HG03045 (cell line): ENCODE results near the gene CADM4.
"Not testable (repeated sequence)": the region's sequence is repeated elsewhere in the genome, so short reads cannot be mapped to it uniquely, and the experiment has no call there.

Experiments
- ATAC-seq: cut with Tn5 transposase; IDR thresholded peaks from one replicate; pipeline ENCODE4 v1.9.1; 2021; ENCODE audit warnings: mild to moderate bottlenecking, moderate library complexity; ENCODE audit not compliant: unreplicated experiment

Gene CADM4

DNA sequence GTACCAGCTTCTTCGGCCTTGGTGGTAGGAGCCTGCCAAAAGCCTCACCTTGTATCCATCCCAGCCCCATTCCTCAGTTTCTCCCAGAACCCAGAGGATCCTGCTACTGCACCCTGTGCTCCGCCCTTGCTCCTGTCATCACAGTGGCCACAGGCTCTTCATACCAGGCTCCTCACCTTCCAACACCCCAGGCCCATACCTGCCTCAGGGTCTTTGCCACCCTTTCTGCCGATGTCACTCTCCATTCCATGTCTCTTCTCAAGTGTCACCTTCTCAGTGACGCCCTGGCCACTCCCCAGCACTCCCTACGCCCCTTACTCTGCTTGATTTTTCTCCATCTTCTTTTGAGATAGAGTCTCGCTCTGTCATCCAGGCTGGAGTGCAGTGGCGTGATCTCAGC is 29.8 kb downstream of the CADM4 start:
- no peak for ATAC-seq

DNA sequence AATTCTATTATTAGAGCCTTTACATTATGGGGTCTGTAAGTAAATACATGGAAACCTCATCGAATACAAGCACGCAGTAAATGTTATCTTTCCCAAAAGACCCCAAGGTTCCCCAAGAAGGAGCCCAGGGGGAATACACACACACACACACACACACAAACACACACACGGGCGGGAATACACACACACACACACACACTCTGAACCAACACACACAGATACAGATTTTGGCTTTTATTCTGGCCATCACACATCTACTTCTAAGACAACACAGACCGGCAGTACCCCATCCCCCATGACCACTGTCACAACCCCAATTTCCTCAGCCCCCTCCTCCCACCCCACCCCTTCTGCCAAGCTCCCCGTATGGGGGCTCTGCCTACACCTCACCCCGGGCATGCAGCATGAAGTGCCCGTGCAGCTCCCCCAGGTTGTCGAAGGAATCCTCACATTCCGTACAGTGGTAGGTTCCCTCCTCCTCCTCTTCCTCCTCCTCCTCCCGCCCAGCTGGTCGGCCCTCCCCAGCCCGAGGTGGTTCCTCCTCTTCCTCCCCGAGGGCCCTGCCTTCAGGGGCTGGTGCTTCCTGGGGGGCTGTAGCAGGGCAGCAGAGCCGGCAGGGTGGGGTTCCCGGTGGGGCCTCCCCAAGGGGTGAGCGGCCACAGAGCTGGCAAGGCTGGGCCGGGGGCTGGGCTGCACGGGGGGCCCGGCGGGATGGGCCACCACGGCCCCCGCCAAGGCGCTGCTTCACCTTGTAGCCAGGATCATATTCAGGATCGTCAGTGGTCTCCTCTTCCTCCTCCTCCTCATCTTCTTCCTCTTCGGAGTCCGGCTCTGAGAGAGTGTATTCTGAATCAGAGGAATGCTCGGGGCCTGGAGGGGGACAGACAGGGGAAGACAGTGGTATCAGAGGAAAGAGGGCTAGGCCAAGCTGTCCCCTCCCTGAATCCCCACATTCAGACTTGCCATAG is 32.1 kb downstream of the CADM4 start:
- no peak for ATAC-seq

DNA sequence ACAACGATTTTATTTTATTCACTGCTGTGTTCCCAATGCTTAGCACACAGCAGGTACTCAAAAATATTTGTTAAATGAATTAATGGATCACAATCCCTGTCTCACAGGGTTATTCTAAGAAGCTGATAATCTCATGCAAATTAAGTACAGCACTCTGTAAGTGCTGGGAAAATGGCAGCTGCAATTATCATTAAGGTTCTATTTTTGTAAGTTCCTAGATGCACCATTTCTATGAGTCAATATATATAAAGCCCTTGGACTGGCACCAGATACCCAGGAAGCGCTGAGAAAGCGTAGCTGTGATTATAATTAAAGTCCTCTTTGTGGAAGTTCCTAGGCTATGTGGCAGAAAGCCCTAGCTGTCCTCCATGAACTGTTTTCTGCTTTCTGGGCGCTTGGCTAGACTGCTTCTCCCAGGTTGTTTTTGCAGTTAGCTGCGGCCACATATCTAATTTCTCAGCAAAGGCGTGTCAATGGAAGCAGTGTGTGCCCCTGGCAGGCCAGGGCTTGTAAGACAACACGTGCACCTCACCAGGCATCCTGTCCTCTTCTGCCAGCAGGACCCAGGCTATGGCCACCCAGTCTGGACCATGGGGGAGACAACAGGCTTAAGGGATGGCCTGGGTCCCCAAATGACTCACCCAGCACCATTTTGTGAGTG is 33.0 kb downstream of the CADM4 start:
- no peak for ATAC-seq

DNA sequence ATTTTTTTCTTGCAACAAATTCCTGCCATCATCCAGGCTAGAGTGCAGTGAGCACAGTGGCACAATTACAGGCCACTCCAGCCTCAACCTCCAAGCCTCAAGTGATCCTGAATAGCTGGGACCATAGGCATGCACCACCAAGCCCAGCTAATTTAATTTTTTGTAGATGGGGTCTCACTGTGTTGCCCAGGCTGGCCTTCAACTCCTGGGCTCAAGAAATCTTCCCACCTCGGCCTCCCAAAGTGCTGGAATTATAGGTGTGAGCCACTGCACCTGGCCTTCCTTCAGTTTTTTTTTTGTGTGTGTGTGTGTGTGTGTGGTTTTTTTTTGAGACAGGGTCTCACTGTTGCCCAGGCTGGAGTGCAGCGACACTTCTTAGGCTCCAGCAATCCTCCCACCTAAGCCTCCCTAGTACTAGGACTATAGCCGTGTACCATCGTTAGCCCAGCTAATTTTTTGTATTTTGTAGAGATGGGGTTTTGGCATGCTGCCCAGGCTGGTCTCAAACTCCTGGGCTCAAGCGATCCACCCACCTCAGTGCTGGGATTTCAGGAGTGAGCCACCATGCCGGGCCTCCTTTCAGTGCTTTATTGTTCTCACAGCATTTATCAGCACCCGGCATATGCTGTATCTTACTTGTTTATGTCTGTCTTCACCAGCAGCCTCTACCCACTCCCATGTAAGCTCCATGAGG is 33.6 kb downstream of the CADM4 start:
- ATAC-seq: no peak

DNA sequence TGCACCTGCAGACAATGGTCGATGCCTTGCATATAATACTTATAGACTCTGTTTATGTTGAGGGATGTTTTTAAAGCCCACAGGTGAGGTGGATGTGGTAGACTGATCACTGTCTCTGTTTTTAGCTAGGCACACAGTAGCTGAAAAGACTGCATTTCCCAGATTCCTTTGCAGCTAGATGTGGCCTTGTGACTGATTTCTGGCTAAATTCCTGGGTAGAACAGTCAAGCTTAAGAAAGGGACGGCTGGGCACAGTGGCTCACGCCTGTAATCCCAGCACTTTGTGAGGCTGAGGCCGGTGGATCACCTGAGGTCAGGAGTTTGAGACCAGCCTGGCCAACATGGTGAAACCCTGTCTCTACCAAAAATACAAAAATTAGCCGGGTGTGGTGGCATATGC is 39.3 kb downstream of the CADM4 start:
- ATAC-seq: not testable (repeated sequence)

DNA sequence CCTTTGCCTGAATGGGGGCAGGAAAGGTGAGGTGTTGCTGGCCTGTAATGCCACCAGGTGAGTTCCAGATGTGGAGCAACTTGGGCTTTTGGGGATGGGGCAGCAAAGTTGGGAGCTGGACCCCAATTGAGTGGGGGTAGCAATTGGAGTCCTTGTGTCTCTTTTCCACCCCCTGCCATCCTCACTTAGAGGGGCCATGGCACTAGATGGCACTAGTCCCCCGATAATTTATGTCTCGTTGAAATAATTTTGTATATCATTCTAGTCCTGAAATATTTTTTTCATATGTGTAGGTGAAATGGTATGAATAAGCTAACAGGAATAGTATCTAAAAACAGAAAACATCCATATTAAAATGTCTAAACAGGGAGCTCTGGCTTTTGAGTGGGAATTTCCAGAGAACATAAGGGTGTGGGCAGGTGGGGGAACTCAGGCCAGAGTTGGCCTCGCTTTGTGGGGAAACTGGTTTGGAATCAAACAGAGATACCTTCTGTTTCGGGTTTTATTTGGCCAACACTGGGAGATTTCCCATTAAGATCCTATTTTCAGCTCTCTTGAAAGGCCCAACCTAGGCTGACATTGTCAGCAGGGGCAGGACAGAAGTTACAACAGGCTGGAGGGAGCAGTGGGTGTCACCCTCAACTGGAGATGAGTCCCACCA is 39.9 kb downstream of the CADM4 start:
- ATAC-seq: no peak

DNA sequence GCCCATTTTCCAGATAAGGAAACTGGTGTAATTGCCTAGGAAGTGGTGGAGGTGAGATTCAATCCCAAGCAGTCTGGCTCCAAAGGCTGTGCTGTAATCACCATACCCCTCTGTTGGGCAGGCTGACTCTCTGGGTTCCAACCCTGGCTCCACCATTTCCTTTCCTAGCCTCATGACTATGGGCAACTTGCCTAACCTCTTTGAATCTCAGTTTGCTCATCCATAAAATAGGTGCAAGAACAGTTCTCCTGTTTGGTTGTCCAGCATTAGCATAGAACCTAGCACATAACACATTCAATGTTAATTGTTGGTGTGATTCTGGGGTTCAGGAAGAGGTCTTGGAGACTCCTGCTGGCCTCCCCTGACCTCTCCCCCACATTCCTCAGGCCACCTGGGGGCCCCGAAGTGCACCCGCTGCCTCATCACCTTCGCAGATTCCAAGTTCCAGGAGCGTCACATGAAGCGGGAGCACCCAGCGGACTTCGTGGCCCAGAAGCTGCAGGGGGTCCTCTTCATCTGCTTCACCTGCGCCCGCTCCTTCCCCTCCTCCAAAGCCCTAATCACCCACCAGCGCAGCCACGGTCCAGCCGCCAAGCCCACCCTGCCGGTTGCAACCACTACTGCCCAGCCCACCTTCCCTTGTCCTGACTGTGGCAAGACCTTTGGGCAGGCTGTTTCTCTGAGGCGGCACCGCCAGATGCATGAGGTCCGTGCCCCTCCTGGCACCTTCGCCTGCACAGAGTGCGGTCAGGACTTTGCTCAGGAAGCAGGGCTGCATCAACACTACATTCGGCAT is 41.0 kb downstream of the CADM4 start:
- no peak for ATAC-seq

DNA sequence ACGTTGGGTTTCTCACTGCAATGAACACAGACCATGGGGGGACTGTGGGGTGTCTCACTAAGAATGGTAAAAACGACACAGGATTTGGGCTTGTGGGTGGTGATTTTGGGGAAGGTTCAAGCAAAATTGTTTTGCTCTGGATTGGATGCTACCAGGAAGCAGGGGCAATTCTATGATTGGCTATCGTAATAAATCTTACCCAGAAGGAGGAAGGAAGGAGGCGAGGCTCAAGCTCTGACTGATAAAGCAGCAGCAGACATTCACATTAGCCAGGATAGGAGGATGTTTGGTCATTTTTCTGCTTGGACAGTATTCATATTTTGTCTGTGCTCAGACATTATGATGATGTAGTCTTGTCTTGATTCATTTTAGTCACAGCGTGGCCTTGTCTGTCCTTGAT is 41.8 kb downstream of the CADM4 start:
- ATAC-seq: no peak

DNA sequence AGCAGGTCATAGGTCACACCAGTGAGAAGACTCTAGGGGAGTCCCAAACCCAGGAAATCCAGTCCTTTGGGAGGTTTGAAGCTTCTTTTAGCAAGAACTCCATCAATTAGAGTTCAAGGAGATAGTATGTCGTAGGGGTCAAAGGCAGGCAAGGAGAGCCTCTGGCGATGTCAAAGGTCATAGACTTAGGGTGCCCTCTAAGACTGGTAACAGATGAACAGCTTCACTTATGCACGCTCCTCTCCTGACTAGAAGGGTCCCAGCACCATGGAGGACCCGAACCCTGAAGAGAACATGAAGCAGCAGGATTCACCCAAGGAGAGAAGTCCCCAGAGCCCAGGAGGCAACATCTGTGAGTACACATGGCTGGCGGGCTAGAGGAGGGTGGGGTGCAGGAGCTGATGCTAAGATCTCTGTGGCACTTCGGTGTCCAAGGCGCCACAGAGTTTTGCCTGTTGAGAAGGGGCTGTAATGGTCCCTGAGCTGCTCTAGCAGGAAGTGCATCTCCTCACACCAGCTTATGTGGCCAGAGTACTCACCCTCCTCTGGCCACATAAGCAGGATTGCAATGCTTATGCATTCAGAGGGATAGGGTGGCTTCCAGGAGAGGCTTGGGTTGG is 42.7 kb downstream of the CADM4 start:
- ATAC-seq: no peak

DNA sequence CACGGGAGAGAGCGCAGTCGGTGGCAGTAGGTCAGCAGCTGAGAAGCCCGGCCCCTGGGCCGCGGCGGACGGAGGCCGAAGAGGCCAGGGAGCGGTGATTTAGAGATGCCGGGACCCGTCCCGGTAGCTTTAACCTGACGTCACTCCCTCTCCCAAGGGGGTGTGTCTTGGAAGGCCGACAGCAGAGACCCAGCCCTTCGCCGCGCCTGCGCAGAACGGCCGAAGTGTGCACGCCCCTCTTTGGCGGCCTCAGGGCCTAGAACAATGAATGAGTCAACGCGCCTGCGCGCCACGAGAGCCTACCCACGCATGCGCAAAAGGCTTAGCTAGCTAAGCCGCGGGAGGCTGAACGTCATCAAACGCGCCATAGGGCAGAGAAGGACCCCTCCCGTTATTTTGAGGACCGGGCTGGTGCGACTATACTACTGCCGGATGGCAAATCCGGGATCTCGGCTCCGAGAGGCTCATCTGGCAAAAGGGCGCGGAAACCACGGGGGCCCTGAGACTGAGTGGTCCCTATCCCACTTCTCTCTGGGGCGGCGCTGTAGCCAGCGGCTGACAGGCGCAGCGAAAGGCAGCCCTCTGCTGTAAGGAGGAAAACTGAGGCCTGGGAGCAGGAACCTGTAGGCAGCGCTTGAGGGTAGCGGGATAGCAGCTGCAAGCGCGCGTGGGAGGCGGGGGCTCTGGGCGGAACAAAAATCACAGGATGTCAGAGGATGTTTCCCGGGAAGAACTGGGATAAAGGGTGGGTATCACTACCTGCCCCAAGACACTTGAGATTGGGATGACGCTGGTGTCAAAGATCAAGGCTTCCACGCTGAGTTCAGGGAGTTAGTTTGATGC is 43.4 kb downstream of the CADM4 start, which contains the start of the genes IRGQ and ZNF576:
IRGQ (minus strand) TSS at position 136 of the 843 bp plus-strand sequence. CDS start 796 bp downstream, outside the sequence.
ZNF576 (plus strand) TSS at position 597 of the 843 bp plus-strand sequence. CDS start 514 bp downstream, outside the sequence.
- ATAC-seq: peak; percentile 79

DNA sequence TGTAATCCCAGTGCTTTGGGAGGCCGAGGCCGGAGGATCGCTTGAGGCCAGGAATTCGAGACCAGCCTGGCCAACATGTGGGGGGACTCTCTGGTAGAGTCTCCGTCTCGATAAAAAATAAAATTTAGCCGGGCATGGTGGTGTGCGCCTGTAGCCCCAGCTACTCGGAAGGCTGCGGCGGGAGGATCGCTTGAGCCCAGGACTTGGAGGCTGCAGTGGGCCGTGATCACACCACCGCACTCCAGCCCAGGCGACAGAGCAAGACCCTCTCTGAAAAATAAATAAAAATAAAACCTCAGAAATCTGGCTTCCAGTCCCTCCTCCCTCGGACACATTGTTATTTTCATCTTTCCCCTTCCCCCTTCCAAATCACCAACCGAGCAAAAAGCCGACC is 44.0 kb downstream of the CADM4 start:
- peak; percentile 9 for ATAC-seq

DNA sequence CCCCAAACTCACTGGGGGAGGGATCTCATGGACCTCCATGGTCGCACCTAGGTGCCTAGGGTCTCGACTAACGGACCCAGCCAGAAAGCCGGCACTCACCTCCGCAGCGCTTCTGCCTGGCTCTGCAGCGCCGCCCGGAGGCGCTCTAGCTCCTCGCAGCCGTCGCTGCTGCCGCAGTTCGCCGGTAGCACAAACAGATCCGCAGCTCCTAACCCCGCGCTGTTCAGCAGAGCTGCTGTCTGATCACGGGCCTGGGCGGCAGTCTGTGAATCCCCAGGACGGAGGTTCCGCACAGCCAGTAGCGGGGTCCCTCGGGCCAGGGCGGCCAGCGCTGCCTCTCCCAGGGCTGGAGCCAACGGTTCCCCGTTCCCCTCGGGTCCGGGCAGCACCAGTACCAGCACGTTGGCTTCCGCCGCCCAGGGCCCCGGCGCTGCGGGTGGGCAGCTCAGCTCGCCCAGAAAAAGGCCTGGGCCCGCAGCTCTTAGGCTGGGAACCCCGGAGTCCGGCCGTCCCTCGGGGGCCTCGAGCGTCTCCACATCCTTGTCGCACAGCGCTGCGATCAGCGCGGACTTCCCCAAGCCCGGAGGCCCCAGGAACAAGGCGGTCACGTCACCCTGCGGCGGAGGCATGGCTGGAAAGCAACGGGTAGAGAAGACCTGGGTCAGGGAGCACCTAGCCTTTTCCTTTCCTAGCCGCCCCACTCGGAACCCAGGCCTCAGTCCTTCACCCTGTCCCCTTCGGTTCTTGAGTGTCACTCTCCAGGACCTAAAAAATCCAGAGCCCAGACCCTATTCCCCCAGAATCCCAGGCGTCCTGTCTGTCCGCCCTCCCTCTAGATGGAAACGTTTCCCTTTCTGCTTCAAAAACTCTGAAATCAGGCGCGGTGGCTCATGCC is 44.7 kb downstream of the CADM4 start:
- ATAC-seq: no peak

DNA sequence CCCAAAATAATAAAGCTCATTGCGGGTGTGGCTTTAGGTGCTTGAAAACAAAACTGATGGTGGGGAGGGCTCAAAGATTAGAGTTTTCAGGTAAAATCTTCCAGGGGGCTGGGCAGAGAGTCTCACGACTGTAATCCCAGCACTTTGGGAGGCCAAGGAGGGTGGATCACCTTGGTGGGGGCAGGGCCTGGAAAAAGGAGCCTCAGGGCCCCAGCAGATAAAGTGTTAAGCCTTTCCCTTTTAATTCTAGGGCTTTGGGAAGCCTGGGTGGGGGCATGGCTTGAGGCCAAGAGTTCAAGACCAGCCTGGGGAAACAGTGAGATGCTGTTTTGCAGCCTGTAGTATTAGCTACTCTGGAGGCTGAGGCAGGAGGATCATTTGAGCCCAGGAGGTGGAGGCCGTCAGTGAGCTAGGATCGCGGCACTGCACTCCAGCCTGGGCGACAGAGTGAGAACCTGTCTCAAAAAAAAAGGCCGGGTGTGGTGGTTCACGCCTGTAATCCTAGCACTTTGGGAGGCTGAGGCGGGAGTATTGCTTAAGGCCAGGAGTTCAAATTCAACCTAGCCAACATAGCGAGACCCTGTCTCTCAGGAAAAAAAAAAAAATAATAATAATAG is 45.5 kb downstream of the CADM4 start:
- ATAC-seq: no peak

DNA sequence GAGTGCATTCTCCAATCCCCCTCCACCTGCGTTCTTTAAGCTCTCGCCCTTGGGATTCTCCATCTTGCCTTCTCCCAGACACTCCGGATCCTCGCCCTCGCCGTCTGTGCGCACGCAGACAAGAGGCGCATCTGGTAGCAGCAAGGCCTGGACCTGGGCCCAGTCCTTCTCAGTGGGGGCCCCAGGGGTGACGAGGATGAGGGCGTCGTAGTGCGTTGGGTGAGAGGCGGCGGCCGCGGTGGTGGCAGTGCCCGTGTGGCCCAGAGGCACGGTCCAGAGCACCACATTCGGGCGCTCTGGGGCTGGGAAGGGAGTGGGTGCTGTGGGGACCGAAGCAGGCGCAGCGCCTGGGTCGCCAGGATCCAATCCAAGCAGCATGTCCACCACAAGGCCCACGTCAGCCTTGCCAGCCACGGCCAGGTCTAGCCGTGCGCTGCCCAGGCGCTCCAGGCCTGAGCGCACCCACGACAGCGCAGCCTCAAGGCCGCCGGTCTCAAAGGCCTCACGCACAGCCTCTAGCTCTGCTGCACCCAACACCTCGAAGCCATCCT is 46.8 kb downstream of the CADM4 start:
- ATAC-seq: no peak

DNA sequence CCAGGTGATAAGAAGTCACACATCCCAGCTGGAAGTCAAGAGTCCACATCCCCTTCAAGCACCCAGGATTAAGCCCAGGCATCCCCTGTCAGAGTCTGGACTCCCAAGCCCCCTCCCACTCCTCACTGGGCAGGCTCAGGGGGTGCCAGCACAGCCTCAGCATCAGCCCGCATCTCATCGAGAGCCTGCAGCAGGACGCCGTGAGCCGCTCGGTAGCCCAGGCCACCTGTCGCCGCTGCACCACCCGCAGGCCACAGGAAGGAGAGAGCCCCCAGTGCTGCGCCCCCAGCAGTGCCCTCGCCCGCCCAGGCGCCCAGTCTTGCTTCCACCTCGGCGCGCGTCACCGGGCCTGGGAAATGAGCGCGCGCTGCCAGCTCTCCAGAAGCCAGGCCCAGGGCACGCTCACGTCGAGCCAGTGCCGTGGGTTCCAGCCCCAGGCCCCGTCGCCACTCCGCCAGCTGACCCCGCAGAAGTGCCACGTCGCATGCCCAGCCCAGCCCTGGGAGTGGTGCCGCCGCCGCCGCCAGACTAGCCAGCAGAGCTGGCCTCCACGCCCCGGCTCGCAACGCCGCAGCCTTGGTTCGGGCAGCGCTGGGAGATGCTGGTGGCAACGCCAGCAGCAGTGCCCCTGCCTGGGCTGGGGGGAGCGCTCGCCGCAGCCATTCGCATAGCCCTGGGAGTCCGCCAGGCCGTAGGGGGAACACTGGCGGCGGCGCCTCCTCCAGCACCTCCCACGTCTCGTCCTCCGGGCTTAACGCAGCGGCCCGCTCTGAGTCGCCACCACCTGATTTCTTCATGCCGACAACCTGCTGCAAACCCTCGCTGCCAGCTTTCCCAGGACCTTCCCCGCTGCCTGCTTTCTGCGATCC is 47.5 kb downstream of the CADM4 start:
- no peak for ATAC-seq

DNA sequence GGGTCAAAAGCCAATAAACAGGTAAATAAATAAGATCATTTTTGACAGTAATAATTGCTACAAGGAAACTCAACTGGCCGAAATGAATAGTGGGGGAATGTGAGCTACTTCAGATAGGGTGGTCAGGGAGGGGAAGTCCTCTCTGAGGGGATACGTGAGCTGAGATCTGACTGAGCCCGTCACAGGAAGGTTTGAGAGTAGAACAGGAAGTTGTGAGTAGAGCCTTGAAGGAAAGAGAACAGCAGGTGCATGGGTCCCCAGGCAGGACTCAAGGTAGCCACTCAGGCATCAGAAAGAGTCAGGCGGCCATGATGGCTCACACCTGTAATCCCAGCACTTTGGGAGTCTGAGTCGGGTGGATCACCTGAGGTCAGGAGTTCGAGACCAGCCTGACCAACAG is 50.0 kb downstream of the CADM4 start:
- no peak for ATAC-seq
